NCI-H524 treated with DMSO at 0.1 percent for 48 hours (cell line): ENCODE measurements around the gene TAC3.
"Not testable (repeated sequence)": the region's sequence is repeated elsewhere in the genome, so short reads cannot be mapped to it uniquely, and the experiment has no call there.

Experiments
- DNase-seq: peaks from one replicate; lab custom pipeline; 2025; lab: John Stamatoyannopoulos, UW

The TAC3 gene

GRCh38 chr12:56982578-56983236 lies 33.6 kb downstream of the TAC3 start:
- not testable (repeated sequence) for DNase-seq

- DNase-seq, result no peak
Measured at GRCh38 chr12:56980941-56981530, 35.3 kb downstream of the TAC3 start.

DNA sequence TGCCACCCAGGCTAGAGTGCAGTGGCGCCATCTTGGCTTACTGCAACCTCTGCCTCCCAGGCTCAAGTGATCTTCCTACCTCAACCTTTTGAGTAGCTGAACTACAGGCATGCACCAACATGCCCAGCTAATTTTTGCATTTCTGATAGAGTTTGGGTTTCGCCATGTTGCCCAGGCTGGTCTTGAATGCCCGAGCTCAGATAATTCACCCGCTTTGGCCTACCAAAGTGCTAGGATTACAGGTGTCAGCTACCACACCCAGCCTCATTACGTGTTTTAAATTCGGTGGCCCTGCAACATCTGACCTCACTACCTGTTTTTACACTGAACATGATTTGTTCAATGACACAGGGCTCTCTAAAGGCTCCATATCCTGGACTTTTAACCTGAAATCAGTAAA lies 36.1 kb downstream of the TAC3 start:
- DNase-seq, result no peak

- no peak for DNase-seq
Measured at GRCh38 chr12:56979628-56980027, 36.7 kb downstream of the TAC3 start.

DNA sequence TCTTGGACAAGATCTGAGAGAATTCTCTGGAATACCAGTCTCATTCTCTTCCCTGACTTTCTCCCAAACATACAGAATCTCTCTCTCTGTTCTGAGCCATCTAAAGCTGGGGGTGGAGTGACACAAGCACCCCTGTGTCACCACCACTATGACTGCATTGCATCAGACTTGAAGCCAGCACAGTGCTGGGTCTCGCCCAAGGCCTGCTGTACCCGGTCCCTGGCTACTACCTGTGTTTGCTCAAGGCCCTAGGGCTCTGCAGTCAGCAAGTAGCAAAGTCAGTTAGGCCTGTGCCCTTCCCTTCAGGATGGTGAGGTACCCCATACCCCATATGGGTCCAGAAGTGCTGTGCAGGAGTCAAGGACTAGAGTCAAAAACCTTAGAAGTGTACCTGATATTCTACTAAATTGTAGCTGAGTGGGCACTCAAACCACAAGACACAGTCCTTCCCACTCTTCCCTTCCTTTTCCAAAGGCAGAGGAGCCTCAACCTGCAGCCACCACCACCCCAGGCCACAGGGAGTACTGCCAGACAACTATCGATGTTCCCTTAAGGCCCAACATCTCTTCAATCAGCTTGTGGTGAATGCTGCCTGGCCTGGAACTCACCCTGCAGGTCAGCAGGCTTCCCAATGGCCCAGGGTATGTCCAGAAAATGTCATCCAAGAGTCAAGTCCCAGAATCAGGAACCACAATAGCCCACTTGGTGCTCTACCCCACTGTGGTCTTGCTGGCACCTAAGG lies 37.8 kb downstream of the TAC3 start:
- DNase-seq, result no peak

- DNase-seq, result not testable (repeated sequence)
Measured at GRCh38 chr12:56977361-56977760, 39.0 kb downstream of the TAC3 start.

- not testable (repeated sequence) for DNase-seq
Measured at GRCh38 chr12:56974224-56974623, 42.1 kb downstream of the TAC3 start.

- DNase-seq, result not testable (repeated sequence)
Measured at GRCh38 chr12:56968910-56969309, 47.4 kb downstream of the TAC3 start.

DNA sequence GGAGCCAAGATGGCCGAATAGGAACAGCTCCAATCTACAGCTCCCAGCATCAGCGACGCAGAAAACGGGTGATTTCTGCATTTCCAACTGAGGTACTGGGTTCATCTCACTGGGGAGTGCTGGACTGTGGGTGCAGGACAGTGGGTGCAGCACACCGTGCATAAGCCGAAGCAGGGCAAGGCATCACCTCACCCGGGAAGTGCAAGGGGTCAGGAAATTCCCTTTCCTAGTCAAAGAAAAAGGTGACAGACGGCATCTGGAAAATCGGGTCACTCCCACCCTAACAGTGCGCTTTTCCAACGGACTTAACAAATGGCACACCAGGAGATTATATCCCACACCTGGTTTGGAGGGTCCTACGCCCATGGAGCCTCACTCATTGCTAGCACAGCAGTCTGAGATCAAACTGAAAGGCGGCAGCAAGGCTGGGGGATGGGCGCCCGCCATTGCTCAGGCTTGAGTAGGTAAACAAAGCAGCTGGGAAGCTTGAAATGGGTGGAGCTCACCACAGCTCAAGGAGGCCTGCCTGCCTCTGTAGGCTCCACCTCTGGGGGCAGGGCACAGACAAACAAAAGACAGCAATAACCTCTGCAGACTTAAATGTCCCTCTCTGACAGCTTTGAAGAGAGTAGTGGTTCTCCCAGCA lies 50.2 kb downstream of the TAC3 start:
- not testable (repeated sequence) for DNase-seq

DNA sequence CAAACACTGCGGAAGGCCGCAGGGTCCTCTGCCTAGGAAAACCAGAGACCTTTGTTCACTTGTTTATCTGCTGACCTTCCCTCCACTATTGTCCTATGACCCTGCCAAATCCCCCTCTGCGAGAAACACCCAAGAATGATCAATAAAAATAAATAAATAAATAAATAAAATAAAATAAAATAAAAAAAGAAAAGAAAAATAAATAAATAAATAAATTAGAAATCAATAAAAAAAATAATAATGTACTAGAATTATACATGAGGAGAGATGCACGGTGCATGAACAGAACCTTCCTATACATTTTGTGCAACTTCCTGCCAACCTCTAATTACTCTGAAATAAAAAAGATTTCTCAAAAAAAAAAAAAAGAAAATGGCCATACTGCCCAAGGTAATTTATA lies 51.2 kb downstream of the TAC3 start:
- DNase-seq, result not testable (repeated sequence)

GRCh38 chr12:56963557-56963956 lies 52.8 kb downstream of the TAC3 start:
- not testable (repeated sequence) for DNase-seq

DNA sequence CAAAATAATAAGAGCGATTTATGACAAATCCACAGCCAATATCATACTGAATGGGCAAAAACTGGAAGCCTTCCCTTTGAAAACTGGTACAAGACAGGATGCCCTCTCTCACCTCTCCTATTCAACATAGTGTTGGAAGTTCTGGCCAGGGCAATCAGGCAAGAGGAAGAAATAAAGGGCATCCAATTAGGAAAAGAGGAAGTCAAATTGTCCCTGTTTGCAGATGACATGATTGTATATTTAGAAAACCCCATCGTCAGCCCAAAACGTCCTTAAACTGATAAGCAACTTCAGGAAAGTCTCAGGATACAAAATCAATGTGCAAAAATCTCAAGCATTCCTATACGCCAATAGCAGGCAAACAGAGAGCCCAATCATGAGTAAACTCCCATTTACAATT lies 54.1 kb downstream of the TAC3 start:
- DNase-seq, result not testable (repeated sequence)
